ENCODE data around the gene KHDC4. TPM values are rescaled to one million over a fixed set of nuclear protein-coding genes. Genes with fewer than 3 reads are reported as not detected.
"Not testable (repeated sequence)": the region's sequence is repeated elsewhere in the genome, so short reads cannot be mapped to it uniquely, and the experiment has no call there.

KHDC4 gene
- total and polyA plus RNA-seq, 2 of the 13 experiments (the other 11 are each of a cell fraction or from before 2014, with no cell fraction given) = 33.5 to 92.0 TPM

DNA sequence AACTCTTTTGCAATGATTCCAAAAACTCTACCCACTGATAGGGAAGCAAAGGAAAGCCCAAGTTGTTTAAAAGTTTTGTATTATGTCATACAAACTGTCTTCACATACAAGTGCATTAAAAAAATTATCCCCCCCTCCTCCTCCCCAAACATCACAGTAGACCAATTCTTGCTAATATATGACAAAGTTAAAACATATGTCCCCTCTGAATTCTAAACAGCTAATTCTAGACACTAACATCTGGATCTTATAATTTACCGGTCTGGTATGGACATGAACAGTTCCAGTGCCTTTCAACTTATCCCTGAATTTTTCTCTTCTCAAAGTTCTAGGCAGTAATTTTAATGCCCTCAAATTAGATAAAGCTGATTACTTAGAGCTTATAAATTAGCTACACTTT, 36.5 kb downstream of the KHDC4 start:
- WGBS (ENCODE audit: low lambda C conversion rate) = 100% methylated on average over 1 of the region's 1 CpG
- no peak overlapping the region for H3K9ac ChIP-seq (ENCODE audit: insufficient read depth, low read depth, low read length)
- in situ Hi-C loops (cut with HindIII; ENCODE audit: extremely low pct_ligation_motif_present, low pct_unique_long_range_greater_than_20kb) = no loop called here
- no peaks in the 10 kb centered on the region for H3K9me3 ChIP-seq (ENCODE audit: low read length)
- TF ChIP-seq MYNN (CRISPR knock-in tag; IDR thresholded peaks at IDR 0.05; ENCODE audit: low read depth) = no peak
- no peak for TF ChIP-seq RELA (CRISPR knock-in tag; IDR thresholded peaks at IDR 0.05)
- TF ChIP-seq ZNF468 (CRISPR knock-in tag; IDR thresholded peaks at IDR 0.05) = no peak
- no peak overlapping the region for H3K27ac ChIP-seq (ENCODE audit: extremely low read length, insufficient read depth, low read length)
- ChIA-PET CTCF (ENCODE audit: low intra/inter-chr PET ratio, low total read pairs) (no interaction called here), POLR2A (no interaction called here)
- no peaks in the 10 kb centered on the region for H3K27me3 ChIP-seq (ENCODE audit: control insufficient read depth in 1 of 2, insufficient read depth in 2 of 2, low read length in 2 of 2)
- no peak overlapping the region for H3K4me3 ChIP-seq (replicated peaks in 1 of 3; ENCODE audit: insufficient read depth in 1 of 3, low read depth in 2 of 3, low read length in 3 of 3)
- DNase-seq (ENCODE audit: low spot score) (no peak), ATAC-seq (no peak), FAIRE-seq (no peak)
- intact Hi-C loops (cut with micrococcal nuclease; ENCODE audit: unreplicated experiment) = loop anchor here (10.0 kb wide), 1 partner anchor 1517 kb away; no protein-coding TSS in a partner anchor
- no peak overlapping the region for H3K4me2 ChIP-seq (ENCODE audit: low read depth, low read length)
- no peaks in the 10 kb centered on the region for H3K79me2 ChIP-seq (ENCODE audit: insufficient read depth, low read length)
- H4K20me1 ChIP-seq (ENCODE audit: insufficient read depth, low read length) = no peaks in the 10 kb centered on the region
- H3K4me1 ChIP-seq (ENCODE audit: insufficient read depth, low read length) = peaks cover 15% of the 10 kb centered on the region
- peaks cover 8 to 22% of the 10 kb centered on the region in 2 experiments; a peak in 4 of 5 replicates for H3K36me3 ChIP-seq (replicated peaks in 1 of 2; ENCODE audit: control insufficient read depth in 1 of 2, insufficient read depth in 2 of 2, low read length in 2 of 2)
- no TSS peak for BruUV-seq (replicated peaks)
- H2AFZ ChIP-seq (ENCODE audit: low read length) = no peak overlapping the region

DNA sequence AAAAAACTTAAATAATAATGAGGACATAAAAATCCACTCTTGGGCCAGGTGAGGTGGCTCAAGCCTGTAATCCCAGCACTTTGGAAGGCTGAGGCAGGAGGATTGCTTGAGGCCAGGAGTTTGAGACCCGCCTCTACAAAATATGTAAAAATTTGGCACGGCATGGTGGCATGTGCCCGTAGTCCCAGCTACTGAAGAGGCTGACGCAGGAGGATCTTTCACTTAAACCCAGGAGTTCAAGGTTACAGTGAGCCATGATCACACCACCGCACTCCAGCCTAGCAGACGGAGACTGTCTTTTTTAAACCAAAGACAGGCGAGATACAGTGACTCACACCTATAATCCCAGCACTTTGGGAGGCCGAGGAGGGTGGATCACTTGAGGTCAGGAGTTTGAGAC, 37.7 kb downstream of the KHDC4 start:
- WGBS (ENCODE audit: low lambda C conversion rate) = 98% methylated on average over 7 of the region's 8 CpGs
- FAIRE-seq; H3K79me2 ChIP-seq (ENCODE audit: insufficient read depth, low read length); CTCF ChIA-PET (ENCODE audit: low intra/inter-chr PET ratio, low total read pairs); H3K27me3 ChIP-seq (ENCODE audit: control insufficient read depth in 1 of 2, insufficient read depth in 2 of 2, low read length in 2 of 2); BruUV-seq (replicated peaks); H3K9me3 ChIP-seq (ENCODE audit: low read length); H3K4me3 ChIP-seq (replicated peaks in 1 of 3; ENCODE audit: insufficient read depth in 1 of 3, low read depth in 2 of 3, low read length in 3 of 3); in situ Hi-C loops (cut with HindIII; ENCODE audit: extremely low pct_ligation_motif_present, low pct_unique_long_range_greater_than_20kb); H3K9ac ChIP-seq (ENCODE audit: insufficient read depth, low read depth, low read length); H3K27ac ChIP-seq (ENCODE audit: extremely low read length, insufficient read depth, low read length); H3K4me2 ChIP-seq (ENCODE audit: low read depth, low read length); H2AFZ ChIP-seq (ENCODE audit: low read length); POLR2A ChIA-PET; ATAC-seq; DNase-seq (ENCODE audit: low spot score); H4K20me1 ChIP-seq (ENCODE audit: insufficient read depth, low read length): not testable (repeated sequence)
- Histone ChIP-seq H3K36me3 (replicated peaks in 1 of 2; ENCODE audit: control insufficient read depth in 1 of 2, insufficient read depth in 2 of 2, low read length in 2 of 2) (peaks cover 8 to 19% of the 10 kb centered on the region in 2 experiments; a peak in 4 of 5 replicates), H3K4me1 (ENCODE audit: insufficient read depth, low read length) (peaks cover 22% of the 10 kb centered on the region)
- intact Hi-C loops (cut with micrococcal nuclease; ENCODE audit: unreplicated experiment) = loop anchor here (10.0 kb wide), 1 partner anchor 1518 kb away; no protein-coding TSS in a partner anchor
